Epithelial cell of proximal tubule (primary cell): ENCODE measurements around the gene GNL2. TPM values are rescaled to one million over a fixed set of nuclear protein-coding genes. Genes with fewer than 3 reads are reported as not detected.

ENCODE experiments used
- DNase-seq: peaks from one replicate; pipeline ENCODE4 v3.0.0-alpha.2; 2011; ENCODE audit warnings: low read depth
- H3K4me3 ChIP-seq: 2 replicates; pipeline ENCODE4 v1.5.1; 2011; ENCODE audit warnings: low read depth, mild to moderate bottlenecking, low read length
- total RNA-seq: library from RNA; depleted of rRNA; stranded (reverse); fragments of >200 nt; gene quantifications from 2 replicates; pipeline ENCODE4 v1.2.3, GENCODE V29; 2015
- TF ChIP-seq, protein P1 (sequence below): conservative IDR thresholded peaks from 2 replicates; pipeline ENCODE4 v1.5.1; 2012; ENCODE audit warnings: low read depth, mild to moderate bottlenecking, low read length

Gene GNL2
- total RNA-seq, 1 donor from 2014 or later, result 58.1 TPM

DNA sequence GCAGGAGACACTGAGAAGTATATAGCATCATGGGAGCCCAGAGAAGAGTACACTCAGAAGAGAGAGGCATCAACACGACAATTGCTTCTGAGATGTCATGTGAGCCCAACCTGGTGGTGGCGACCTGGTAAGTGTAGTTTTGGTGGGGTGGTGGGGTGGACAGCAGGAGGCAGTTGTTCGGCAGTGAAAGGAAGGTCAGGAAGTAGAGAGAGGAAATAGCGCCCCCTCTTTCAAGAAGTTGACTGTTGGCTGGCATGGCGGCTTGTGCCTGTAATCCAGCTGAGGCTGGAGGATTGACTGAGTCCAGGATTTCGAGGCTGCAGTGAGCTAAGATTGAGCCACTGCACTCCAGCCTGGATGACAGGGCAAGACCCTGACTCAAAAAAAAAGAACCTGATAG, 26.4 kb upstream of the GNL2 start:
- TF ChIP-seq, protein P1, sequence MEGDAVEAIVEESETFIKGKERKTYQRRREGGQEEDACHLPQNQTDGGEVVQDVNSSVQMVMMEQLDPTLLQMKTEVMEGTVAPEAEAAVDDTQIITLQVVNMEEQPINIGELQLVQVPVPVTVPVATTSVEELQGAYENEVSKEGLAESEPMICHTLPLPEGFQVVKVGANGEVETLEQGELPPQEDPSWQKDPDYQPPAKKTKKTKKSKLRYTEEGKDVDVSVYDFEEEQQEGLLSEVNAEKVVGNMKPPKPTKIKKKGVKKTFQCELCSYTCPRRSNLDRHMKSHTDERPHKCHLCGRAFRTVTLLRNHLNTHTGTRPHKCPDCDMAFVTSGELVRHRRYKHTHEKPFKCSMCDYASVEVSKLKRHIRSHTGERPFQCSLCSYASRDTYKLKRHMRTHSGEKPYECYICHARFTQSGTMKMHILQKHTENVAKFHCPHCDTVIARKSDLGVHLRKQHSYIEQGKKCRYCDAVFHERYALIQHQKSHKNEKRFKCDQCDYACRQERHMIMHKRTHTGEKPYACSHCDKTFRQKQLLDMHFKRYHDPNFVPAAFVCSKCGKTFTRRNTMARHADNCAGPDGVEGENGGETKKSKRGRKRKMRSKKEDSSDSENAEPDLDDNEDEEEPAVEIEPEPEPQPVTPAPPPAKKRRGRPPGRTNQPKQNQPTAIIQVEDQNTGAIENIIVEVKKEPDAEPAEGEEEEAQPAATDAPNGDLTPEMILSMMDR, result no peak
- no peak overlapping the region for H3K4me3 ChIP-seq
- DNase-seq, result no peak

DNA sequence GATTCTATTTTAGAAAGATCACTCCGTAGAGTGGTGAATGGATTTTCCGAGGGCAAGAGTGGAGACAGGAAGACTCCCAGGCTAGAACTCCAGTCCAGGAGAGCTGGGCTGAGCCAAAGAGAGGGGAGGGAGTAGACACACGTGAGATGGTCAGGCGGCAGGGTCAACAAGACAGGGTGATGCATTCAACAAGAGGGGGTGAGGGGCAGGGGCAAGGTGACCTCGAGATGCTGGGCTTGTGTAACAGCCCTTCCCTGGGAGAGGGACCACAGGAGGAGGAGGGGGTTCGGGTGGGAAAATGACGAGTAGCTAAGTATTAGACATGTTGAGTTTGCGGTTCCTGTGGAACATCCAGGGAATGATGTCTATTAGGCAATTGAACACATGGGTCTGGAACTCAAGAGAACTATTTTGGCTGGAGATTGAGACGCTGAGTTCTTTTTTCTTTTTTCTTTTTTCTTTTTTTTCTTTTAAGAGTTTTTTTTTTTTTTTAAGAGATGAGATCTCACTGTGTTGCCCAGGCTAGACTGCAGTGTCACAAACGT, 25.7 kb upstream of the GNL2 start:
- no peak for DNase-seq
- H3K4me3 ChIP-seq, result no peak overlapping the region
- TF ChIP-seq, protein P1, result no peak

DNA sequence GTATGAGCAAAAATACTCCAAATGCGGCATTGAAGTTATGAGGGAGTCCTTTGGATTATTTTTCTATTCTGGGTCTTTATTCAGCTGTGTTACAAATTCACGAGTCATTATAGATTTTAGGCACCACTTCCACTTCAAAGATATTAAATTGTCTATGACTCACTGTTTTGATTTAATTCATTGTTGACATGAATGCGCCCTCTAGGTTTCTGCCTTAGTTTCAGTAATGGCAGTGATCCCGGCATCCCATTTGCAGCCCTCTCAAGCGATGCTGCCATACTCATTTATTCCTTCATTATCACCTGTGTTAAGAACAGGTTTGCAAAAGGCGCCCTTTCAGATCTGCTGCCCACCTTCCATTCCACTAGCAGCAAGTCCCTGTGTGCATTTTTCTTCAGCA, 25.0 kb upstream of the GNL2 start:
- H3K4me3 ChIP-seq, result no peak overlapping the region
- TF ChIP-seq, protein P1, result no peak
- no peak for DNase-seq

DNA sequence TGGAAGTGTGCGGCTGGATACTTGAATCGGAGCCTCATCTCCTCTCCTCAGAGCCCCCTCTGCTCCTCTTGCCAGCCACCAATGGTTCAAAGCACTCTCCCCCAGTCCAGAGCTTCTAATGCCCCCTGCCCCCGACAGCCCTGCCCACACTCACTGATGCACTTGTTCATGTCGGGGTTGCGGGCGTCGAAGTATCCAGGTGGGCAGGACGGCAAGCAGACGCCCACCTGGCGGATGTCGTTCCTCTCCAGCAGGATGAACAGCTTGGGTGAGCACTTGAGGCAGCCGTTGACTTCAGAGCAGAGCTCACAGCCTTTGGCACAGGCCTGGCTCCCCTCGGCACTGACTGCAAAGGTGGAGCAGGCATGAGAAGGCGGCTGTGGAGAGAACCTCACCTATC, 20.6 kb upstream of the GNL2 start:
- no peak for DNase-seq
- H3K4me3 ChIP-seq, result no peak overlapping the region
- TF ChIP-seq, protein P1, result no peak

DNA sequence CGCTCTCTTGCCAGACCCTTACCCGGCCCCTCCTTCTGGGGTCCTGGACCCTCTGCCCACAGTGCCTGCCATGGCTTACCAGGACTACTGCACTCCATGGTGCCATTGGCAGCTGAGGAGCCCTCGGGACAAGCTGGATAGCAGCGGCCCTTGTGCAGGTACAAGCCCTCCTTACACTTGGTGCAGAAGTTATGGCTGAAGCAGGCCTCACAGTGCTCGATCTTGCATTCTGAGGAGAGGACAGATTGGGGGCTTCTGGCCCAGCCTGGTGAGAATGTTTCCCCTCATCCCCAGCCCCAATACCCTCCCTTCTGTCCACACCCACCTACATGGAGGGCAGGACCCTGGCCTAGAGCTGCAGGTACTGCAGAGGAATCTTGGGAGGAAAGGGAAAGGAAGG, 18.4 kb upstream of the GNL2 start:
- TF ChIP-seq, protein P1, result no peak
- no peak for DNase-seq

DNA sequence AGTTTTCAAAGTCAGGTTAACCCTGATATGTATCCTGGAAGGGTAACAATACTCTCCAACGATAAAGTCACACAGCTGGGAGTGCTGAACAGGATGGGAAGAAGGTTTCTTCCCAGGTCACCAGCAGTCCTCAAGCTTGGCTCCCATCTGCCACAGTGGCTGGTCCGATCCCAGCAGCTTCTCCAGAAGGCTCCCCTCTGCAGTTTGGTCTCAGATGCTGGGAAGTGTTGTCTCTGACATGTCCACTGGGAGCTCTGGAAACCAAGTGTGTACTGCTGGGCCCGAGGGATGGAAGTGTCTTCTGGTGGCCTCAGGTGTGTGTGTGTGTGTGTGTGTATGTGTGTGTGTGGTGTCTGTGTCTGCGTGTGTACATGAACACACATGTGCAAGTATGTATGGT, 16.4 kb upstream of the GNL2 start:
- TF ChIP-seq, protein P1, result no peak
- no peak overlapping the region for H3K4me3 ChIP-seq
- DNase-seq, result no peak

More for the DNA sequence above, 18.4 kb upstream of the GNL2 start:
- no peak overlapping the region for H3K4me3 ChIP-seq

DNA sequence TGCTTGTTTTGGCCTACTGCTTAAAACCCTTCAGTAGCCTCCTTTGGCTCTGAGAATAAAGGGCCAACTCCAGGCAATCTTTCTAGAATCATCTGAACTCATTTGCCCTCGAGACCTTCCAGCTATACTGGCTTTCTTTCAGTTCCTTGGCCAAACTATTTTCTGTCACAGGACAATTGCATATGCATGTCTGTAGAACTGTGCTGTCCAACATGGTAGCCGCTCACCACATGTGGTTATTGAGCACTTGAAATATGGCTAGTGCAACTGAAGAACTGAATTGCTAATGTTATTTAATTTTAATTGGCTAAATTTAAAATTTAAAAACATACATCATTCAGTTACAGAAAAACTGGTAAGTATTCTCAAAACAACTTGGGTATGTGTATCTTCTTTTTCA, 14.3 kb upstream of the GNL2 start:
- H3K4me3 ChIP-seq, result no peak overlapping the region
- DNase-seq, result no peak
- TF ChIP-seq, protein P1, result no peak
